Measurements from ENCODE around the gene SPC24.
"Not testable (repeated sequence)": the region's sequence is repeated elsewhere in the genome, so short reads cannot be mapped to it uniquely, and the experiment has no call there.

SPC24 gene

GRCh38 chr19:11191934-11192333 is 36.4 kb upstream of the SPC24 start:
- no peak for DNase-seq

DNA sequence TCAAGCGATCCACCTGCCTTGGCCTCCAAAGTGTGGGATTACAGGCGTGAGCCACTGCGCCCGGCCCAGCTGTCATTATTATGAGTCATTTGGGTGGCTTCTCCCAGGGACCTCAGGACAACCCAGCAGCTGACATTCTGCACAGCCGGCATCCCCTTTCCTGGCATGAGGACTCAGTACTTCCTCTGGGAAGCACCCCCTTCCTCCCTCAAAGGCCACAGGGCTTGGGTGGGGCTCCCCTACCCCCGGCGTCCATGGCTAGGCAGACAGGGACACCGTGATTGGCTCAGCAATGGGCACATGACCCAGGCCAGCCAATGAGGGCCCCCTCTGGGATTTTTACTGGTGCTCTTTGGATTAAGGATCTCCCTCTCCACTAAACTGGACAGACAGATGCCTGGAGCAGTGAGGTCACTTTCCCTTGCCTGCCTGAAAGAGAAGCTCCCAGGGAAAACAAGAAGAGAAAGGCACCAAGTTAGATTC is 35.7 kb upstream of the SPC24 start:
- peak; percentile 45 for DNase-seq

DNA sequence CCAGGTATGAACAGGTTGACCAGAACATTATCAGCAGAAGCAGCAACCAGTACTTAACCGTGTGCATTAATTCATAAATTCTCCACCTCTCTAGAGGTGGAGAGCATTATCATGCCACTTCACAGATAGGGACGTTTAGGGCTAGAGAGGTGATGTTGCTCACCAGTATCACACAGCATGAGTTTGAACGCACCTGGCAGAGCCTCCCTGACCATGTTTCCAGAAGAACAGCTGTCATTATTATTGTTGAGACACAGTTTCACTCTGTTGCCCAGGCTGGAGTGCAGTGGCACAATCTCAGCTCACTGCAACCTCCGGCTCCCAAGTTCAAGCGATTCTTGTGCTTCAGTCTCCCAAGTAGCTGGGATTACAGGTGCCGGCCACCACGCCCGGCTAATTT is 34.9 kb upstream of the SPC24 start:
- DNase-seq: no peak

GRCh38 chr19:11187441-11187840 is 31.9 kb upstream of the SPC24 start:
- no peak for DNase-seq

- no peak for DNase-seq
Observed at GRCh38 chr19:11182994-11183393, 27.4 kb upstream of the SPC24 start.

DNA sequence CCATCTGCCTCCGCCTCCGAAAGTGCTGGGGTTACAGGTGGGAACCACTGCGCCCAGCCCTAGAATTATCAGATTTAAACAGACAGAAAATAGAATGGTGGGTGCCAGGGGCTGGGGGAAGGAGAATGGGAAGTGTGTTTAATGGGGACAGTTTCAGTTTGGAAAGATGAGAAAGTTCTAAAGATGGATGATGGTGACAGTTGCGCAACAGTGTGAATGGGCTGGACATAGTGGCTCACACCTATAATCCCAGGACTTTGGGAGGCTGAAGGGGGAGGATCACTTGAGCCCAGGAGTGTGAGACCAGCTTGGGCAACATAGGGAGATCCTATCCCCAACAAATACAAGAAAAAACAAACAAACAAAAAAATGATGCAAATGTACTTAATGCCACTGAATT is 25.9 kb upstream of the SPC24 start:
- no peak for DNase-seq

DNA sequence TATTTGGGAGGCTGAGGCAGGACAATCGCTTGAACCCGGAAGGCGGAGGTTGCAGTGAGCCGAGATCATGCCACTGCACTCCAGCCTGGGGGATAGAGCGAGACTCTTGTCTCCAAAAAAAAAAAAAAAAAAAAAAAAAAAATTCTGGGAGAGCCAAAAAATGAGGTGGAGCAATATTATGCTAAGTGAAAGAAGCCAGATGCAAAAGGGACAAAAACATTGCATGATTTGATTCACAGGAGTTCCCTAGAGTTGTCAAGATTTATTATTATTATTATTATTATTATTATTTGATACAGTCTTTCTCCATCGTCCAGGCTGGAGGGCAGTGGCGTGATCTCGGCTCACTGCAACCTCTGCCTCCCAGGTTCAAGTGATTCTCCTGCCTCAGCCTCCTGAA is 25.4 kb upstream of the SPC24 start:
- not testable (repeated sequence) for DNase-seq

DNA sequence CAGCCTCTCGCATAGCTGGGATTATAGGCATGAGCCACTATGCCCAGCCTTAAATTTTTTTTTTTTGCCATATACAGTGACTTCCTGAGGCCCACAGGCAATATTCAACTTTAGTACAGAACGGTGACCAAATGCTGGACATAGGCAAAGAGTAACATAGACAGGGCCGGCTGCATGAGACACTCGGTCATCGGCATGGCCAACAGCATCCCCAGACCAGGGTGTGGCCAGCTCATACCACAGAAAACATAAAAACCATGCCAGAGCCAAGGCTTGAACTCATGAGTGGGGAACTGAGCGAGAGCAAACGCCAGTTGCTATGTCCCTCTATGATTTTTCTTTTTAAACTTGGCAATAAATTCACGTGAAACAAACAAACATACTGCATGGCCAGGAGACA is 24.8 kb upstream of the SPC24 start:
- DNase-seq: no peak

GRCh38 chr19:11179716-11180297 is 24.2 kb upstream of the SPC24 start:
- no peak for DNase-seq

DNA sequence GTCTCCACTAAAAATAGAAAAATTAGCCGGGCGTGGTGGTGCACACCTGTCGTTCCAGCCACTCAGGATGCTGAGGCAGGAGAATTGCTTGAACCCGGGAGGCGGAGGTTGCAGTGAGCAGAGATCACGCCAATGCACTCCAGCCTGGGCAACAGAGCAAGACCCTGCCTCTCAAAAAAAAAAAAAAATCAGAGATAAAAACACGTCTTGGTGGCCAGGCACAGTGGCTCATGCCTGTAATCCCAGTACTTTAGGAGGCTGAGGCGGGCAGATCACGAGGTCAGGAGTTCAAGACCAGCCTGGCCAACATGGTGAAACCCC is 23.5 kb upstream of the SPC24 start:
- DNase-seq: not testable (repeated sequence)

GRCh38 chr19:11177592-11177991 is 22.0 kb upstream of the SPC24 start:
- no peak for DNase-seq

GRCh38 chr19:11176466-11177193 is 21.0 kb upstream of the SPC24 start:
- DNase-seq: no peak

GRCh38 chr19:11175920-11176319 is 20.3 kb upstream of the SPC24 start:
- no peak for DNase-seq

GRCh38 chr19:11174336-11174735 is 18.8 kb upstream of the SPC24 start:
- DNase-seq: no peak

DNA sequence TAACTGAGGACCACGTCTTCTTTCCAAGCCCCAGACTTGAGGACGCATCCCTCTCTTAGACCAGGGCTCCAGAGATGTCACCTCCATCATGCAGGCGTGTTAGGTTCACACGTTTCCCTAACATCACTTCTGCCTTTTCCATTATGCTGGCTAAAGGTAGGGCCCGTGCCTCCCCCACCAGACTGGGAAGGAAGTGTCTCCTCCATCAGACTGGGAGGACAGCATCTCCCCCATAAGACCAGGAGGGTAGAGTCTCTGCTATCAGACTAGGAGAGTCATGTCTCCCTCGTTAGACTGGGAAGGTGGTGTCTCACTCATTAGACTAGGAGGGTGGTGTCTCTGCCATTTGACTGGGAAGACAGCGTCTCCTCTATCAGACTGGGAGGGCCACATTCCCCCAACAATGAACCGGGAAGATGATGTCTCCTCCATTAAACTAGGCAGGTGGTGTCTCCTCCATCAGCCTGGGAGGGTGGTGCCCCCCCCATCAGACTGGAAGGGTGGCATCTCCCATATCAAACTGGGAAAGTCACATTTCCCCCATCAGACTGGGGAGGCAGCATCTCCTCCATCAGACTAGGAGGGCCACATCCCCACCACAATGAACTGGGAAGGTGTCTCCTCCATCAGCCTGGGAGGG is 18.1 kb upstream of the SPC24 start:
- no peak for DNase-seq

DNA sequence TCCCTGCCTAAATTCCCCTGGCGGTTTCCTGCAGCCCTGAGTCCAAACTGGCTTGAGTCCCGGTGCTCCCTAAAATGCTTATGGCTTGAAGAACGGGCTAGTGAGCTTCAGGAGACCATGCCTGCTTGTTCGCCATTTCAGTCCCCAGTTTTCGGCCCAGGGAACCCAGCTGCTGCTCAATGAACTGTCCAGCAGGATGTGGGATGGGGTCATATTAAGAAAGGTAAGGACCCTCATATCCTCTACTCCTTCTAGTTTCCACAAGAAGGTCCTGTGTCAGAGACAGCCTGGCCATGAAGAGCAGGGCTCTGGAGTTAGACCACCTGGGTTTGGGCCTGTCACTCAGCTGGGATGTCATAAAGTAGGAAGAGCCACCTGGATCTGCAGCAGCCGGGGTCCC is 17.0 kb upstream of the SPC24 start:
- no peak for DNase-seq

DNA sequence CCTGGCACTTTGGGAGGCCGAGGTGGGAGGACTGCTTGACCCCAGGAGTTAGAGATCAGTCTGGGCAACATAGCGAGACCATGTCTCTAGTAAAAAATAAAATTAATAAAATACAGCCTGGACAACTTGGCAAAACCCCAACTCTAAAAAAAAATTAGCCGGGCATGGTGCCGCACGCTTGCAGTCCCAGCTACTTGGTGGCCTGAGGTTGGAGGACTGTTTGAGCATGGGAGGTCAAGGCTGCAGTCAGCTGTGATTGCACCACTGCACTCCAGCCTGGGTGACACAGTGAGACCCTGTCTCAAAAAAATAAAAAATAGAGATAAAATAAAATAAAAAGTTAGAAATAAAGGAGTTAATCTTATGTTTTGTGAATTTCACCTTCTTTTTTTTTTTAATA is 15.6 kb upstream of the SPC24 start:
- DNase-seq: no peak

GRCh38 chr19:11169896-11170678 is 14.5 kb upstream of the SPC24 start:
- no peak for DNase-seq

- DNase-seq: peak; percentile 85
Observed at GRCh38 chr19:11168568-11168967, 13.0 kb upstream of the SPC24 start.

DNA sequence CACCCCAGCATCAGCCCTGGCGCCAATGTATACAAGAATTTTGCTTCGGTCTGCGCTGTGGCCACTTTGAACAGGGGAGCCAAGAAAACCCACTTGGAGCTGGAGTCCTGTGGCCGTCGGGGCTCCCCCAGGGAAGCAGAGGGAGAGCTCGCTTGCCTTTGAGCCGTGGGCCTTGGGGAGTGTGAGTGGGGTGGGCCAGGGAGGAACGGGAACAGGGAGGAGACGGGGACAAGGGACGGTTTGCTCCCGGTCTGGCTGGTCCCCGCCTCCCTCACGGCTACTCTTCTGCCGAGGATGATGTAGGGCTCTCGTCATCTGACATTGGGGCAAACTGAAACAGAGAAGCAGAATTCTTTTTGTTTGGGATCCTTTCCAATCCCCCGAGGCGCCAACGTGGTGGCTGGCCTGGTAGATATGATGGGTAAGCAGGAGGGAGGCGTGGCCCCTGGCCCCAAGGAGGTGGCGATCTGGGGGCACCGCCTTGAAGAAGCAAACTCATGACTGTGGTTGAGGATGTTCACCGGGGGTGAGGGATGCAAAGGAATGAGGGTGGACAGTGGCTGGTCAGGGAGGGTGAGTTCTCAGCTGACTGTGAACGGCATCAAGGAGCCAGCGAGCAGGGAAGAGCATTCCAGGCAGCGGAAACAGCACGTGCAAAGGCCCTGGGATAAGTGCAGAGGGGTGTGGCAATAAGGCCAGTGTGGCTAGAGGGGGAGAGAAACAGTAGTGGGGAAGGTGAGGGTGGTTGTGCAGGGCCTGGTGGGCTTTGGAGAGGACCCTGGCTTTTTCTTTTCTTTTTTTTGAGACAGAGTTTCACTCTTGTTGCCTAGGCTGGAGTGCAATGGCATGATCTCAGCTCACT is 10.9 kb upstream of the SPC24 start:
- no peak for DNase-seq

- DNase-seq: peak; percentile 31
Observed at GRCh38 chr19:11165486-11166030, 10.0 kb upstream of the SPC24 start.

DNA sequence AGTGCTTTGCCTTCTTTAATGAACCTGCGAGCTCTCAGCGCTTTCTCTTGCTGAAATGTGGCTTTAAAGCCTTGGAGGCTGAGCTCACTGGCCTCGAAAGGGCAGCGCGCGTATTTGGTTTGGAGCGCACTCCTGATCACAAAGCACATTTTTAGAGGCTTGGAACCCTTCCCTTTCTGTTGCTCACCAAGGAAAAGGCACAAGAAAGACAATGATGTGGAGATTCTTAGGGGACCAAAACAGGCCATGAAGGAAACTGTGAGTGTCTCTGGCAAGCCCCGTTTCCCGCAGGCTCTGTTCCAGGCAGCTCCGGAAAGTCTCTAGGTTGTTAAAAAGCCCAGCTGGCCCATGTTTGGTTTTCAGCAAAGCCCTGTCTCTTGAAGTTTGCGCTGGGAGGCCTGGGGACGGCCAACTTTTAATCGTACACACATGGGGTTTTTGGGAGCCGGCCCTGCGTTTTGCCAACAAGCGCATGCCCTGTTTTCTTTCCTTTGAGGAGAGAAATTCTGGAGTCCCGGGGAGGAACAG is 9.4 kb upstream of the SPC24 start:
- DNase-seq: peak; percentile 81
